HEK293T (cell line): ENCODE measurements around the gene PTGER2.

Source experiments
- ARNT ChIP-seq: fragments of 450-650 bp; IDR thresholded peaks from 2 replicates; pipeline ENCODE4 v1.6.1; 2017; ENCODE audit warnings: mild to moderate bottlenecking
- BHLHE40 ChIP-seq: fragments of 450-650 bp; IDR thresholded peaks from 2 replicates; pipeline ENCODE4 v1.6.1; 2016; ENCODE audit warnings: mild to moderate bottlenecking, moderate library complexity, borderline replicate concordance
- CTBP1 ChIP-seq: fragments of 450-650 bp; IDR thresholded peaks from 2 replicates; pipeline ENCODE4 v1.6.1; 2016; ENCODE audit warnings: borderline replicate concordance
- ELF4 ChIP-seq: fragments of 450-650 bp; IDR thresholded peaks from 2 replicates; pipeline ENCODE4 v1.6.1; 2017; ENCODE audit warnings: antibody characterized with exemption
- FOXA1 ChIP-seq: fragments of 450-650 bp; IDR thresholded peaks from 2 replicates; pipeline ENCODE4 v1.6.1; 2016; ENCODE audit warnings: mild to moderate bottlenecking
- FOXM1 ChIP-seq: fragments of 450-650 bp; IDR thresholded peaks from 2 replicates; pipeline ENCODE4 v1.6.1; 2017; ENCODE audit warnings: mild to moderate bottlenecking, borderline replicate concordance
- HDGF ChIP-seq: fragments of 450-650 bp; IDR thresholded peaks from 2 replicates; pipeline ENCODE4 v1.6.1; 2017; ENCODE audit warnings: antibody characterized with exemption, borderline replicate concordance
- L3MBTL2 ChIP-seq: fragments of 450-650 bp; conservative IDR thresholded peaks from 2 replicates; pipeline ENCODE4 v1.6.1; 2016; ENCODE audit warnings: mild to moderate bottlenecking
- LEF1 ChIP-seq: fragments of 450-650 bp; IDR thresholded peaks from 2 replicates; pipeline ENCODE4 v1.6.1; 2017; ENCODE audit warnings: mild to moderate bottlenecking, borderline replicate concordance
- NFRKB ChIP-seq: fragments of 450-650 bp; IDR thresholded peaks from 2 replicates; pipeline ENCODE4 v1.6.1; 2016; ENCODE audit warnings: mild to moderate bottlenecking, moderate library complexity
- SP1 ChIP-seq: fragments of 450-650 bp; IDR thresholded peaks from 2 replicates; pipeline ENCODE4 v1.6.1; 2017
- TARDBP ChIP-seq: fragments of 450-650 bp; IDR thresholded peaks from 2 replicates; pipeline ENCODE4 v1.6.1; 2016

DNA sequence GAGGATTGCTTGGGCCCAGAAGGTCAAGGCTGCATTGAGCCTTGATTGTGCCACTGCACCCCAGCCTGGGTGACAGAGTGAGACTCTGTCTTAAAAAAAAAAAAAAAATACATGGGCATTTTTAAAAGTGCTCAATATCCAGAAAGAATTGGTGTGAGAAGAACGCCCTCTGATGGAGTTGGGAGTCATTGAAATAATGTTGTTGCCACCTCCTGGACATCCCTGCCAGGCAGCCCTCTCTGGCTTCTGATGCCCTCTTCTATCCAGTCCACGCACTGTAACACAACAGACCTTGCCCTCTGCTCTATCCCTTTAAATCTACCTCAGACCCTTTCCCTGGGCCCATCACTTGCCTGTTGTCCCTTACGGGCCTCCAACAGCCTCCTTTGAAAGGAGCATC is 41.7 kb upstream of the PTGER2 start:
- TF ChIP-seq ARNT (no peak), BHLHE40 (no peak), FOXM1 (no peak), LEF1 (no peak), NFRKB (no peak), FOXA1 (no peak), L3MBTL2 (no peak), CTBP1 (no peak), SP1 (no peak), TARDBP (no peak), ELF4 (no peak), HDGF (no peak)
